HG03025 (cell line): Measurements from ENCODE around the gene TMEM106B.
"Not testable (repeated sequence)": the region's sequence is repeated elsewhere in the genome, so short reads cannot be mapped to it uniquely, and the experiment has no call there.

Experiments used
- ATAC-seq: cut with Tn5 transposase; IDR thresholded peaks from one replicate; pipeline ENCODE4 v1.9.1; 2021; ENCODE audit warnings: mild to moderate bottlenecking, moderate library complexity; ENCODE audit not compliant: unreplicated experiment, low FRiP score

TMEM106B gene

GRCh38 chr7:12211054-12211710 lies at the start of gene TMEM106B:
TSS of gene TMEM106B (plus strand) at chr7:12211294. CDS start at chr7:12214811, 3,517 bp downstream.
- peak; percentile 95 for ATAC-seq

- ATAC-seq: no peak
These were observed 48.5 kb upstream of the TMEM106B start for GRCh38 chr7:12162415-12163113.

- not testable (repeated sequence) for ATAC-seq
These were observed 43.0 kb upstream of the TMEM106B start for GRCh38 chr7:12168065-12168464.

GRCh38 chr7:12169981-12170820 lies 40.9 kb upstream of the TMEM106B start:
- ATAC-seq: not testable (repeated sequence)

- no peak for ATAC-seq
These were observed 37.4 kb upstream of the TMEM106B start for GRCh38 chr7:12173671-12174070.

- no peak for ATAC-seq
These were observed 36.2 kb upstream of the TMEM106B start for GRCh38 chr7:12174931-12175330.

- ATAC-seq: no peak
These were observed 32.8 kb upstream of the TMEM106B start for GRCh38 chr7:12178317-12178716.

- ATAC-seq: no peak
These were observed 16.7 kb upstream of the TMEM106B start for GRCh38 chr7:12194426-12194825.

- no peak for ATAC-seq
These were observed 14.7 kb upstream of the TMEM106B start for GRCh38 chr7:12196386-12196785.

GRCh38 chr7:12199363-12199762 lies 11.7 kb upstream of the TMEM106B start:
- ATAC-seq: no peak

GRCh38 chr7:12207046-12207445 lies 4.0 kb upstream of the TMEM106B start:
- no peak for ATAC-seq

- no peak for ATAC-seq
These were observed 1.9 kb upstream of the TMEM106B start for GRCh38 chr7:12209221-12209620.

GRCh38 chr7:12210179-12211053 lies 678 bp upstream of the TMEM106B start:
- ATAC-seq: peak; percentile 40

- no peak for ATAC-seq
These were observed 804 bp downstream of the TMEM106B start for GRCh38 chr7:12211711-12212485.

GRCh38 chr7:12217311-12217710 lies 6.2 kb downstream of the TMEM106B start:
- no peak for ATAC-seq

- no peak for ATAC-seq
These were observed 9.4 kb downstream of the TMEM106B start for GRCh38 chr7:12220389-12221046.

- no peak for ATAC-seq
These were observed 10.3 kb downstream of the TMEM106B start for GRCh38 chr7:12221414-12221813.

- ATAC-seq: peak; percentile 84
These were observed 11.9 kb downstream of the TMEM106B start for GRCh38 chr7:12222889-12223579.
